ENCODE results near the gene P3H2.

Gene P3H2

DNA sequence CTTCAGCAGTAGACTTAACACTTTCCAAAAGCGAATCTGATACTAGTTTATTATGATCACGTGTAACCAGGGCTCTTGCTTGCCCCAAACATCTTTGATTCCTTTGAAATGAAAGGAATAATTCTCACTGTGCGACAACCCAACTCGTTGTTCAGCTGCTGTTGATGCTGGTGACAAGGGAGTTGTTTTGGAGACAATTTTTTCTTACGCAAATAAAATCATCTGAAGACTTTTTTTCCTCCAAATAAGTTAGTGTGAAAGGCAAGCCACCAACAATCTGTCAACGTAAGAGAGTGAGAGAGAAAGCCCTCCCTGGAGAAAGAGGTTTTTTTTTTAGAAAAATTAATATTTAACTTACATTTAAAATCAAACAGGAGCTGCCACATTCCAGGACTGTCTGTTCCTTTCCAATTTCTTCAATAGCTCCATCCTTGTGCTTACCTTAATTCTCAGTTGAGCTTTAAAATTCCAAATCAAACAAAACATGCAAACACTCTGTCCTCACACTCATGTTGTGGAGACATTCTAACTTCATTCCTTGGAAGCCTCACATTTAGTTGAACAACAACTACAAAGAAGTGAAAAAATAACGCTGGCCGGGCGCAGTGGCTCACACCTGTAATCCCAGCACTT, 4.9 kb upstream of the P3H2 start:
- DNase-seq: no peak

DNA sequence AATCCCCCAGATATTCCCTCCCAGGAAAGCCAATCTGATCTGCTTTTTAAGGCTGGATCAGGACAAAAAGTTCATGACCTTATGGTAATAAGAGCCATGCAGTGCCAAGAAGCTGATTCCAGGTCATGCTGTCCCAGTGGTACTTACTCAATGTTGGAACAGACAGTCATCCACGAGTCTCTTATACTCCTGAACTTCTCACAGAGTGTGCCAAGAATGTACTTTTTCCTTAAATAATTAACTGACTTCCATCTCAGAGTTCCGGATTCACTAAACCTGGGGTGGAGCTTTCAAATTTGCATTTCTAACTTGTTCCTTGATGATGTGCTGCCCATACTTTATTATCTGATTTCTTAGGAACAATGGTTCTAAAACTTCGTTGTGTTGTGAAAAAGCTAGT, 3.4 kb upstream of the P3H2 start:
- no peak for DNase-seq

DNA sequence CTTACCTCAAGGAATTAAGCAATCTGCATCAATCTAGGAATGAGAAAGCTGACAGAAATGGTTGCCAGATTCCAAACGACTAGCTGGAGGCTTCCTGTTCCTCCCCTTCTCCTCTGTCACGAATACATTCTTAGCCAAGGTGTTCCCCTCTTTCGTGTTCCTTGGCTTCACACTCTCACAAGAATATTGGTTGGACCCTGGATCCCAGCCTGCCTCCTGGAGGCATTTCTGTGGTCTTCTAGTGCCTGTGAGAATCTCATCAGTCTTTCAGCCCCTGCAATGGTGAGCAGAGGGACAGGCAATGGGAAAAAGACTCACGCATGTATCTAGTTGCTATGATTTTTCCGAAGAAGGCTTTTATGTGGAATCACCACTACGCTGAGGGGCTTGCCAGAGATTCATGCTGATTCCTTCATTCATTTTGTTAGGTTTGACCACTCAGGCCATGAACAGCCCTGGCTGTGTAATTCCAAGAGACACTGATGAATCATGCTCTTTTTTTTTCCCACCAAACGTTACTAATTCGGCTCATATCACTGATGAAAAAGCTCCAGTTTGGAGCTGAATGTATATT, 1.6 kb upstream of the P3H2 start:
- no peak for DNase-seq

DNA sequence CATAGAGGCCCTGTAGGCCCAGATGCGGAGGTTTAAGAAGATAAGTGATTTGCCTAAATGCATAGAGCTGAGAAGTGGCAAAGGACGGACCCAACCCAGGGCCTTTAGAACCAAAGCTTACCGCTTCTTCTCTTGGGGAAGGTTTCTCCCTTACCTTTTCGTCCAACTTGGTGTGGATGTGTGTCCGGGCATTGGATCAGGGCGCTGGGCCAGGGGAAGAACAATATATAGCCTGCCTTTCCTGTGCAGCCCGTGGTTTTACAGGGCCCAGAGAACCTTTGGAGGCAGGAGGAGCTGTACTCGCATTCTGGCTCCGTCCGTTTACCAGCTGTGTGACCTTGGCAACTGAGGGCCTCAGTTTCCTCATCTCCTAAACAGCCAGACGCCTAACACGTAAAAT, 686 bp upstream of the P3H2 start:
- DNase-seq: no peak

DNA sequence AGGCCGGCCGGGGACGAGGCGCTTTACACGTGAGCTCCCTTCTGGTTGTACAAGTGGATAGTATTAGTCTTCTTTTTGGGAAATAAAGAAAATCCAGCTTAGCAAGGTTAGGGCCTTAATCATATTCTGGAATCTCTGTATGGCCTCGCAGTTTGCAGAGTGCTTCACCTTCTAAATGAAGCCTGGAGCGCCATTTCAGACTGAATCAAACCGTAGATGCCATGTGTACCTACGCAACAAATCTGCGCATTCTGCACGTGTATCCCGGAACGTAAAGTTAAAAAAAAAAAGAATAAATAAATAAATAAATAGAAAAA, 322 bp upstream of the P3H2 start:
- DNase-seq: no peak

DNA sequence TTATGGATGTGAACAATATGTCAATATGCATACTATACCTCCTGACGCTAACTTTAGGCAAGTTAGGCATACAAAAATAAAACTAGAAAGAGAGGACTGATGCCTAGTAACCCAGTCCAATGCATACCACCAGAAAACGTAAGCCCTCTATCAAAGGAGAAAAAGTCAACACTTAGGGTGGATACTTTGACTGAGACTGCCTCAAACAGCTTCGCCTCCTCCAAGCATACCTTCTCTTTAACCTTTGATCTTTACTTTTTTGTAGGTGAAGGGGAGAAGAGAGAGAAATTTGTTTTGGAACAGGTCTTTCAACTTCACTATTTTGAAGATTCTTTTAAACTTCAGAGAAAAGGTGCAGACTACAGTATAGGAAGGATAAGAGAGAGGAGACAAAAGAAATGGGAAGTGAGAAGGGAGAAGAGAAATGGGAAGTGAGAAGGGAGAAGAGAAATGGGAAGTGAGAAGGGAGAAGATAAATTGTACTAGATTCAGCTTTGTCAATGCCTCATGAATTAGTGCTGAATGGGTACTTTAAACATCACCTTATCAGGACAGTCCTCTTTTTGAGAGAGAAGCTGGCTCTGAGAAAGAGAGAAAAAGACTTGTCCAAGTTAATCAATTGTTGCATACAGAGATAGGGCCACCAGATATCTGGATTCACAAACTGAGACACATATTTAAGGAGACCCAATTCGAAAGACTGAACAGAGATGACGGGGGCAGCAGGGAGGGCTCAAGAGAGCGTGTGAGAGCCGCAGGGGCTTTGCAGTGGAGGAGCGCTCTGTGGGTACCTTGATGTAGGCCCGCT, 1.0 kb downstream of the P3H2 start:
- DNase-seq: no peak

DNA sequence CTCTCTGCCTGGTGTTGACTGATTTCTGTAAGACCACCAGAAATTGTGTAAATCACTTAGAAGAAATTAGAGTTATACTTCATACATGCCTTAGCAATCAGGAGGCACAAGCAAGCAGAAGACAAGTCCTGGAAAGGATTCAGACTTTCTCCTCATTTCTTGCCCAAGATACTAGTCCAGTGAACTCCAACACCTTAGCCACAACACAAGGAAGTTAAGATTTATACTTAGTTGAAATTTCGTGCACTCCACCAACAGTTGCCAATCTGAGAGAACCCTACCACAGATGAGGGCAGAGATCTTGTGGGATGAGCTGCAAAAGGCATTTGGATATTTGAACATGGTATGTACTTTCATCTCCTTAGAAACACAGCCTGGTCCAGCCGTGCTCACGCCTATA, 2.3 kb downstream of the P3H2 start:
- DNase-seq: no peak

DNA sequence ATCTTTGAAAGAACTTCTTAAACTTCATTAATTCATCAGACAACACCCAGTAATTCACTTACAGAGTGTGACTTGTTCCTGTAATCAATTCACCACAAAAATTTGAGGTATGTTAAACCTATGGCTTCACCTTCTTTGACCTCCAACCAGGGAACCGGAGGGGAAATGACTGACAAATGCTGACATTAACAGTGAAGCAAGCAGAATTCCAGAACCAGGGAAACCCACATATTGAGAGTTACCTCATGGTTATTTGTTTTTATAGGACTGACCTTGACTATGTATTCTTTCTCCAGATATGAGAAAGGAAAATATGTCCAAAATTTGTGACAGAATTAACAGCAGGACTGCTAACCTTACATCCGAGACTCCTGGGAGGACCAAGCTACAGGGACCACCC, 2.7 kb downstream of the P3H2 start:
- no peak for DNase-seq

DNA sequence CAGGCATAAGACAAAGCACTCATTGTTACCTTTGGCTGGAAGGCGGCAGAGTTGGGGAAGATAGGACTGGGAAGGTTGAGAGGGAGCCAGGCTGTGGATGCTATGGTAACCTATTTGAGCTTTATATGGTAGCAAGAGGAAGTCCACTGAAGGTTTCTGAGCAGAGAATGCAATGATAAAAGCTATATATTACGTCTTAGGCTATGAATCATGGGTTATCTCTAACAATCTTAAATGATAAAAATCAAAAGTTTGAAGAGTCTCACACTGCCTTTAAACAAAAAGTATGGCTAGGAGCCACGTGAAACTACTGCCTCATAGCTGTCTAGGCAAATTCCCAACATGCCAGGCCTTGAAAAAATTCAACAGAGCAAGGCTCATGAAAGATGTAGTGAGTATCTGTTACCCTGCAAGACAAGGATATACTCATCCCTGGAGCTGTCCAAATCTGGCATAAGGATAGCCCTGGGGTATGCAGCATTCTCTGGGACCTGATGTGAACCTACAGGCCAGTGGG, 4.1 kb downstream of the P3H2 start:
- DNase-seq: no peak

DNA sequence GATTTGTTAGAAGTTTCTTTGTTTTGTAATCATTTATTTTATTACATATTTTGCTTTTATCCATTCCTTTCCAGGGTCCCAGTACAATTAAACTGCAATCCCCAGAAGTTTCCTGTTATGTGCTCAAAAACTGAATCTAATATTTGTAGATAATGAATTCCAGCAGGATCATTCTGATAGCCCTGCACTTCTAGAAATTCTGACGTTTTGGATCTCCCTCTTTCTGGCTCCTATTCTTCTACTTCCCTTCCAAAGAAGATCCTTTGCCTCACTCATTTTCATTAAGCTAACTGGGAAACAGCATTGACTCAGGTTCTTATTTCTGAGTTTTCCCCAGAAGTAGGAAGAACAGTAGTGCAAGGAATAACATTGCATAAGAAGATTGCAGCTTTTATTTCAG, 9.9 kb downstream of the P3H2 start:
- DNase-seq: no peak

DNA sequence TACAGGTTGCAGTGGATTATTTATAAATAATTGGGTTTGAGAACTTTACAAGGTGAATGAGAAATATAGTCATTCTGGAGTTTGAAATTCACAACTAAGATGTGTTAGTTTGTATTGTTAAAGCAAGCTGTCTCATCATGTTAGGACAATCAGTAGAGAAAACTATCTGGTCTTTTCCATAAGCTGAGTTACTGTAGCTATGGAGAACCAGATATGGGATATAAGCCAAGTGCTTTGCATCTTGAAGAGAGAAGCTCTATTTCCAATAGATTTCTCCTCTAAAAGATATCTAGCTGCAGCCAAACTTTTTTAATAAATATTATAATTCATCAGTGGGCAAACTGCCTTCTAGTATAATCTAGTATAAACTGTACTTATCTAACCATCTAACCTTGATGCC, 11.3 kb downstream of the P3H2 start:
- DNase-seq: no peak

DNA sequence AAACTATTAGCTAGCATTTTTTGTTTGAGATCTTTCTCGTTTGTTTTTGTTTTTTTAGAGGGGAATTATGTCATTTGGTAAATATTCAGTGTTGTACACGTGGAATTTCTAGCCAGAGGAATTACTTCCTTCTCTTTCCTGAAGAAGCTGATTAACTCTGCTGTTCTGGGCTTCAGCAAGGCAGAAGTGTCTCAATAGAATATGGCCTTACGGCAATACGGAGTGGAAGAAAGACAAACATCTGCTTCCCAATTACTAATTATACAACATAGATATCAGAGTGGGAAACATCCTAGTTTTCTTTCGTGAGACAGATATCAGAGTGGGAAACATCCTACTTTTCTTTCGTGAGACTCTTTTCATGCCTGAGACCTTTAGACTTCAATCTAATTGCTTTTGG, 11.9 kb downstream of the P3H2 start:
- no peak for DNase-seq

DNA sequence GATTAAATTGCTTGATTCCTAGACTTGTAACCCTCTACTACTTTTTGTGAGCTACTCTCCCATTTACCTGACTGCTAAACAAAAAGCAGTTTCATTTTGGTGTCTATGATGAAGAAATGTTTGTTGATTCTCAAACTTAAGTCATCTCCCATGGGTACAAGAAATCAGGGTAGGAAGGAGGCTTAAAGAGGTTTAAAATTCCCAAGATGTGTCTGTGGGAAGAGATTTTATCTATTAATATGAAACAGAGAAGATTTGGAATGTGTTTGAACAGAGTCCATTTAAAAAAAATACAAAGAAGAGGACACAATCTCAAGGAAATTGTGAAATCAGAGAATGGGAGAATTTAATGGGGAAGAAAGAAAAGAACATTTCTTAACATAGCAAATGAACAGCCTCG, 14.8 kb downstream of the P3H2 start:
- DNase-seq: no peak

DNA sequence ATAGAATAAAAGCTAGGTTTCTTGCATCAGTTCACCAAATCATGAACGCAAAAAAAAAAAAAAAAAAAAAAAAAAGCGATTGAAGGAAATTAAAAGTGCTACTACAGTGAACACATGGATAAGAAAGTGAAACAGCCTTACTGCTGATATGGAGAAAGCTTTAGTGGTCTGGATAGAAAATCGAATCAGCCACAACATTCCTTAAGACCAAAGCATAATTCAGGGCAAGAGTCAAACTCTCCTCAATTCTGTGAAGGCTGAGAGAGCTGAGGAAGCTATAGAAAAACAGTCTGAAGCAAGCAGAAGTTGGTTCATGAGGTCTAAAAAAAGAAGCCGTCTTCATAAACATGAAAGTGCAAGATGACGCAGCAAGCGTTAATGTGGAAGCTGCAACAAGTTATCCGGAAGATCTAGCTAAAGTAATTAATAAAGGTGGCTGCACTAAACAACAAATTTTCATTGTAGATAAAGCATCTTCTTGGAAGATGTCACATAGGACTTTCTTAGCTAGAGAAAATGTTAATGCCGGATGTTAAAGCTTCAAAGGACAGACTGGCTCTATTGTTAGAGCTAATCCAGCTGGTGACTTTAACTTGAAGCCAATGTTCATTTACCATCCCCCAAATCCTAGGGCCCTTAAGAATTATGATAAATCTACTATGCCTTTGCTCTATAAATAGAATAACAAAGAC, 19.2 kb downstream of the P3H2 start:
- DNase-seq: no peak

DNA sequence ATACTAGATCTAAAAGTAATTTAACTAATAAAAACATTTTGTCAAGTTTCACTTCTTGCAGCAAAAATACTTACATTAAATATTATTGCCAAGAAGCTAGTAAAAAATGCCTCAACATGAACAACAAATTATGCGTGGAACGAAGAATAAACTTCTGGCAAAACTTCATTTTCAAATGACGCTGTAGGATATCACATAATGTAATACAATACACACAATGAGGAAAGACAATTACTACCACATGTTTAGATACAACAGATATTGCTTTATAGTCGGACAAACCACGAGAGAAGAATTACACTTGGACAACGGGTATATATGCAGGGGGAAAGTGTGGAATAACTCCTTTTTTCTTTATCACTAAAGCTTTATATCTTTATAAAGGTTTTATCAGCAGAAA, 21.6 kb downstream of the P3H2 start:
- DNase-seq: no peak

DNA sequence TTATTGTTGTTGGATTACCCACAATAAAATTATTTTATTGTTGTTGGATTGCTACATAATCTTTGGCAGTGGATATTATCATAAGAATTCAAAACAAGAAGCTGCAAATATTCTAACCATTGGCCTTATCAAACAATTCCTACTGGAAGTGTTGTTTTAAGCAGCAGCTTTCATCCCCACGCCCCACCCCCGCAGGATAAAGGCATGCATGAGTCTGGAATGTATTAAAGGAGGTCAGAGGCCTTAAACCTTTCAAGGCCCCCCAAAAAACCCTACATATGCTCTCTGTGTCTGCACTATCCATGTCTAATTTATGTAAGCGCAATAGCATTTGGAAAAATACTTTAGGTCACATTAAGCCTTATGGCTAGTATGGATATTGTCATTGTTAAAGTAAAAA, 23.1 kb downstream of the P3H2 start:
- no peak for DNase-seq

DNA sequence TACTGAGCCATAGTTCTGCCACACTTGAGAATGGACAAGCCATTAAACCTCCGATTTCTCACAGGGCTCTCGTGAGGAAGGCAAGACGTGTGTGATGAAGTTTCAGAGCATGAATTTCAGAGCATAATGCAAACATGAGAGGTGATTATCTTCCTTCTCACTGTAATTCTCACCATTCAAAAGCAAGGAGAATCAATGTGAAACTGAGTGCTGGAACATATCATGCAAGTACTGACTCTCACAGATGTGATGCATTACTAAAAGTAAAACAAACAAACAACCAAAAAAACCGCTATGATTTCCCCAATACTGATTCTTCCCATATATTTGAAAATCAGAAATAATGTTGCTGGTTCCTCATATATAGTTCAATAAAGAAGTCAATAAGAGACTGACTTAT, 23.7 kb downstream of the P3H2 start:
- DNase-seq: no peak

DNA sequence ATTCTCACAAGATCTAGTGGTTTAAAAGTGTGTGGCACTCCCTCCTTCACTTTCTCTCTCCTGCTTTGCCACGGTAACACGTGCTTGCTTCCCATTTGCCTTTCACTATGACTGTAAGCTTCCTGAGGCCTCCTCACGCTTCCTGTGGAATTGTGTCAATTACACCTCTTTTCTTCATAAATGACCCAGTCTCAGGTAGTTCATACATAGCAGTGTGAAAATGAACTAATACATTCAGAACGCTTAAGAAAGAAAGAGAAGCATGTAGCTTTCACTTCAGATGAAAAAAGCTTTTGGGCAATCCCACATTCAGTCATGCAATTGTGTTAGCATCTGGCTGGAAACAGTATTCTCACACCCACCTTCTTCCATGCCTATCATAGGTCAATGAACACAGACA, 24.4 kb downstream of the P3H2 start:
- DNase-seq: no peak

DNA sequence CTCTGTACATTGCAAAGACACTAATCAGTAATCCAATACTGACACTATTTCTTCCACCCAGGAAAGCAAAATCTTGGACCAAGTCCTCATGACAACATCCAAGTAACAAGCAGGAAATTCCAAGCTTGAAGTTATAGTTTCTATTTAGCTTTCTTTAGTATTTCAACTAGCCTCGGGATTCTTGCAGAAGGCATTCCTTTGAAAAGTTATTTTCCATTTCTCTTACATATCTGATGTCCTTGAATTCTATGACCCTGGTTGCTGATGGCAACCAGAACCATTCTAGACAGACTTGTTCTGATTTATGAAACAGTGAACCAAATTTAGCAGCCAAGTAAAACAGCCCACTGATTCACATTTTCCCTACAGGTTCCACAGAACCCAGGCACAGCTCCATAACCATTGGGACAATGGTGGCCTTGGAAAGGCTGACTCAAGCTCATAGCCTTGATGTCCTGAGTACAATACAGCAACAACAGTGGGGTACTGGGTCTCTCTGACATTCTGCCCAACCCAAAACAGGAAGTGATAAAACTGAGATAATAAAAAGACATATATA, 26.5 kb downstream of the P3H2 start:
- DNase-seq: no peak

DNA sequence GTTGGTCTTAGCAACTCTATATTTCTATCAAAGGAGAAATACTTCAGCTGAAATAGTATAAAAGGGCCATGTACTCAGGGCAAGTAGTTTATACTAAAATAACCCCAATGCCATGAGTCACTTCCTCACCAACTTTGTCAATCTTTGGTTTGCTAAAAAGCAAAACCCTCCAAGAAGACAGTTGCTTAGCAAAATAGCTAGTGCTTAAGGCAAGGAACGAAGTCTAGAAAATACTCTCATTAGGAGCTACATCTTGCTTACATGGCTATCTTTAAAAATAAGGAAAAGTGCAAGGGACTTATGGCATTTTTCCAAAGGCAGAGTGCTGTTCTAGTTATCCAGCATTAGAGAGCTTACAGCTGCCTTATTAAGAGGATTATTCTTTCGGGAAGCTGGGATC, 28.4 kb downstream of the P3H2 start:
- no peak for DNase-seq

DNA sequence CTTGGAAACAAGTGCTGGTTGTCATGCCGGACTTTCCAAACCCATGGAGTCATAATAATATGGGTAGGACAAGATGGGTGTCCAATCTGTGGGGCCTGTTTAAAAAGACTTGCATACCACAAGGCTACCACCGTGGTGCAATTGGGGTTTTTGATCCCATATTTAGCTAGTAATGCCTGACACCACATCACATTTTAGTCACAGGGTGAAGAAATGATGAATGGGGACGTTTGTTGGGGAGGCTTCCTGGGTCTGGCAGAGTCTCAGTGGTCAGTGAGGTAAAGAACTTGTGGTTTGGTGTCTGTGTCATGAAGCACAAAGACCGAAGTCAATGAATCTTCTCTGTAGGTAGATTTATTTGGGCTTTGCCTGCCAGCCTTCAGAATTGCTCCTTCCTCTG, 31.0 kb downstream of the P3H2 start:
- no peak for DNase-seq

DNA sequence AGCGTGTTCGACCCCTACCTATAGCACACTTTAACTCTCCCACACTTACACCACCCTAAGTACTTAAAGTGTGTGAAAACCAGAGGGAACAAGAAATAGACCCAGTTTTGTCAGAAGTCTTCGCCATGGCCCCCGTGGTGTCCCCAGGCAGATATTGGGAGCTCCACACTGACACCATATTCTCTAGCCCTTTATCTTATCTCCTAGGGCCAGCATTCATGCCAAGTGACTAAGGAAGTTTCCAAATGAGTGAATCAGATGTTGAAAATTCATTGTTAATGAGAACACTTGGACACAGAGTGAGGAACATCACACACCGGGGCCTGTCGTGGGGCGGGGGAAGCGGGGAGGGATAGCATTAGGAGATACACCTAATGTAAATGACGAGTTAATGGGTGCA, 31.8 kb downstream of the P3H2 start:
- no peak for DNase-seq

DNA sequence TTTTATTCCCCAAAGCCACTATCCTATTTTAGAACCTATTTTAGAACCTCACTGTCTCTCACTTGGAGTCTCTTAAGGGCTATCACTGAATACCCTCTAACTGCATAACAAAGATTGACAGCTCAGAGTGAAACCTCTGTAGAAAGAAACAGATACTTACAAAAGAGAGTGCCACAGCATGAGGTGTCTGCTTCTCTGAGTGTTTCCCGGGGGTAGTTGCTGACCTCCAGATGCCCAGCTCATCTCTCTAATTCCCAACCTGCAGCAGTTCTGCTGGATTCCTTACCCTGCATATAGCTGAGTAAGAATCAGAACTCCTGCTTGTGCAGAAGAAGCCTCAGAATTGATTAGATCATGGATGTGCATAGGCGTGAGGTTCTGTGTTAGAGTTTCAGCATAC, 34.5 kb downstream of the P3H2 start:
- no peak for DNase-seq

DNA sequence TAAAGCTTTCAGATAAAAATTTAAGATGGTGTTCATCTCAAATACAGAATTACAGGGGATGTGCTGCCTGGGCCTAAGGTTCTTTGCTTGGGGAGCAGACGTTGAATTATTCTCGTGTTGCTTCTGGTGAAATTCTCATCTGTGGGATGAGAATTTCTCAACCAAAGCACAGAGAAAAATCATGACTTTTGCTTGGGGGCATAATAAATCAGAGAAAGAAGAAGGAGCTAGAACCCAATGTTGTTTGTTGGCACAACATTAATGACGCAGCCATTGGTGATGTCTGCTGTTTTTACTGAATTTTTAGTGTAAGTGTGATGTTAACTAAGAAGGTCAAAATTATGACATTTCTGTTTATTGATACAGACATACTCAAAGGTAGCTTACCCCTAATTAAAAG, 35.7 kb downstream of the P3H2 start:
- DNase-seq: no peak
